Hepatocyte (in vitro differentiated cells): ENCODE measurements around the gene C20orf202.

Source experiments
- CTCF ChIP-seq: fragments of 200-600 bp; sonication (generic); IDR thresholded peaks from 2 replicates; pipeline ENCODE4 v1.5.1; 2016; ENCODE audit warnings: antibody characterized with exemption, mild to moderate bottlenecking; ENCODE audit not compliant: poor library complexity
- EZH2phosphoT487 ChIP-seq: fragments of 200-600 bp; sonication (generic); IDR thresholded peaks from one replicate; pipeline ENCODE4 v1.6.1; 2018; ENCODE audit warnings: antibody characterized with exemption, mild to moderate bottlenecking, low read depth, moderate library complexity; ENCODE audit not compliant: unreplicated experiment, severe bottlenecking

GRCh38 chr20:1212023-1212422 lies 8.8 kb downstream of the C20orf202 start:
- TF ChIP-seq CTCF (no peak), EZH2phosphoT487 (no peak)
